K562 (cell line): ENCODE results near the gene FAM89B.

Experiments
- HNRNPL ChIP-seq: fragments of 200-400 bp; formaldehyde crosslinking; IDR thresholded peaks from 2 replicates; pipeline ENCODE4 v1.6.1; 2017; ENCODE audit warnings: low read depth, mild to moderate bottlenecking, low read length
- MTA3 ChIP-seq: fragments of 450-650 bp; formaldehyde crosslinking; IDR thresholded peaks from 2 replicates; pipeline ENCODE4 v1.6.1; 2017; ENCODE audit warnings: mild to moderate bottlenecking, borderline replicate concordance
- THAP7 ChIP-seq: fragments of 250-450 bp; sonication (Bioruptor Pico); IDR thresholded peaks from 2 replicates; pipeline ENCODE4 v1.5.0; 2021

DNA sequence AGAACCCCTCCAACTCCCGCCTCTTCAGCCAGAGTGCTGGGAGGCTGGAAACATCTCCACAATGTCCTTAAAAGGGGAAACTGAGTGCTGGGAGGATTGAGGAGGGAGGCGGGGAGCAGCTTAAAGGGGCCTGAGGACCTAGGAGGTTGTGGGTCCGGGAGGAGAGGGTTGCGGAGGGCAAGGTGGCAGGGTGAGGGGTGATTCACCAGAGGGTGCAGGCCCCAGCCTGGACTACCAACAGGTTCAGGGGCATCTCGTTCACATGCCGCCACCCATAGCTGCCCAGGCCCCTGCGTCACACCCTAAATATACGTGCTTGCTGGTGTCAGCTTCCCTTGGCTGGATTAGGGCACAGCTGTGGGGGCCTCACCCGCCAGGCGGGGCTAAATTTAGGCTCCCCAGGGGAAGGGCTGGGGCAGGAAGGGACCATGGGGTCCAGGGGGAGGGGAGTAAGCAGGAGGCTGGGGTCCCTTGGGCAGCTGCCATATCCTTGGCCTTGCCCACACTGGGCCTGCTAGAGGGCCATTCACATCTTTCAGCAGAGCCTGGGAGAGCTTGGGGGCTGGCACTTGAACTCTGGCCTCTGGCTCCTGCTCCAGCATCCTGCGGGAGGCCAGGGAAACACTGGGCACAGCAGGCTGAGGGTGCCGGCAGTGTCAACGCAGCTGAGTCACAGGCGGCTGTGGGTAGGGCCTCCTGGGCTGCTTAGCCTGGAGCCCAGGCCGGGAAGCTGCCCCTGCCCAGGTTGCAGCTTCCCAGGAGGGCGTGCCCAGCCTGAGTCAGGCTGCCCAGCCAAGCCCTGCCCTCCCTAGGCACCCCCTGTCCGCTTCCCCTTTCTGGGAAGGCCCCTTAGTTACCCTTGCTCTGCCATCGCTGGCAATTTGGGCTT, 4.8 kb downstream of the FAM89B start:
- TF ChIP-seq HNRNPL, result no peak
- no peak for TF ChIP-seq MTA3
- no peak for TF ChIP-seq THAP7 (CRISPR knock-in tag)
